HG02852 (cell line): ENCODE data around the gene GART.

Experiments
- ATAC-seq: cut with Tn5 transposase; IDR thresholded peaks from one replicate; pipeline ENCODE4 v1.9.1; 2021; ENCODE audit warnings: mild to moderate bottlenecking, moderate library complexity; ENCODE audit not compliant: unreplicated experiment

GART gene

GRCh38 chr21:33554236-33554981, 12.5 kb upstream of the GART start:
- ATAC-seq = no peak

- no peak for ATAC-seq
Measured at GRCh38 chr21:33552999-33553598, 11.2 kb upstream of the GART start.

- no peak for ATAC-seq
Measured at GRCh38 chr21:33552093-33552998, 10.4 kb upstream of the GART start.

- no peak for ATAC-seq
Measured at GRCh38 chr21:33551664-33552063, 9.7 kb upstream of the GART start.

GRCh38 chr21:33550772-33551660, 9.1 kb upstream of the GART start:
- ATAC-seq = no peak

GRCh38 chr21:33549848-33550771, 8.2 kb upstream of the GART start:
- ATAC-seq = no peak

- no peak for ATAC-seq
Measured at GRCh38 chr21:33546086-33546485, 4.2 kb upstream of the GART start.

GRCh38 chr21:33544451-33545195, 2.7 kb upstream of the GART start:
- no peak for ATAC-seq

GRCh38 chr21:33543505-33544129, 1.7 kb upstream of the GART start:
- ATAC-seq = peak; percentile 8

- ATAC-seq = peak; percentile 95
Measured at GRCh38 chr21:33542640-33543504, 955 bp upstream of the GART start, which contains the start of gene SON. Gene SON (plus strand): TSS chr21:33543038. CDS start chr21:33543093, 55 bp downstream.

- ATAC-seq = no peak
Measured at GRCh38 chr21:33541105-33541711, 709 bp downstream of the GART start.

GRCh38 chr21:33540711-33541104, 1.2 kb downstream of the GART start:
- no peak for ATAC-seq

GRCh38 chr21:33539616-33540015, 2.3 kb downstream of the GART start:
- ATAC-seq = no peak

GRCh38 chr21:33537212-33537611, 4.7 kb downstream of the GART start:
- ATAC-seq = no peak

GRCh38 chr21:33531007-33531406, 10.9 kb downstream of the GART start:
- ATAC-seq = no peak

GRCh38 chr21:33522953-33523349, 19.0 kb downstream of the GART start:
- no peak for ATAC-seq
